HEK293T (cell line): ENCODE measurements around the gene ZNF385C.

Experiments used
- CTCF ChIA-PET: fragments of 350-600 bp; formaldehyde crosslinking; extraction: SDS; loops from one replicate; lab custom pipeline; 2021; ENCODE audit warnings: antibody characterized with exemption, inconsistent platforms; lab: Yijun Ruan, JAX
- POLR2A ChIA-PET: fragments of 350-600 bp; formaldehyde crosslinking; extraction: SDS; loops from one replicate; lab custom pipeline; 2020; ENCODE audit warnings: antibody characterized with exemption, inconsistent platforms; lab: Yijun Ruan, JAX
- DNase-seq: peaks from one replicate; pipeline ENCODE4 v3.0.0; 2012; ENCODE audit warnings: mixed read lengths; ENCODE audit errors: extremely low spot score
- ARNT ChIP-seq: fragments of 450-650 bp; IDR thresholded peaks from 2 replicates; pipeline ENCODE4 v1.6.1; 2017; ENCODE audit warnings: mild to moderate bottlenecking
- BHLHE40 ChIP-seq: fragments of 450-650 bp; IDR thresholded peaks from 2 replicates; pipeline ENCODE4 v1.6.1; 2016; ENCODE audit warnings: mild to moderate bottlenecking, moderate library complexity, borderline replicate concordance
- CTBP1 ChIP-seq: fragments of 450-650 bp; IDR thresholded peaks from 2 replicates; pipeline ENCODE4 v1.6.1; 2016; ENCODE audit warnings: borderline replicate concordance
- ELF4 ChIP-seq: fragments of 450-650 bp; IDR thresholded peaks from 2 replicates; pipeline ENCODE4 v1.6.1; 2017; ENCODE audit warnings: antibody characterized with exemption
- FOXA1 ChIP-seq: fragments of 450-650 bp; IDR thresholded peaks from 2 replicates; pipeline ENCODE4 v1.6.1; 2016; ENCODE audit warnings: mild to moderate bottlenecking
- FOXK2 ChIP-seq: fragments of 450-650 bp; IDR thresholded peaks from 2 replicates; pipeline ENCODE4 v1.6.1; 2016; ENCODE audit warnings: mild to moderate bottlenecking
- FOXM1 ChIP-seq: fragments of 450-650 bp; IDR thresholded peaks from 2 replicates; pipeline ENCODE4 v1.6.1; 2017; ENCODE audit warnings: mild to moderate bottlenecking, borderline replicate concordance
- HDGF ChIP-seq: fragments of 450-650 bp; IDR thresholded peaks from 2 replicates; pipeline ENCODE4 v1.6.1; 2017; ENCODE audit warnings: antibody characterized with exemption, borderline replicate concordance
- L3MBTL2 ChIP-seq: fragments of 450-650 bp; conservative IDR thresholded peaks from 2 replicates; pipeline ENCODE4 v1.6.1; 2016; ENCODE audit warnings: mild to moderate bottlenecking
- LEF1 ChIP-seq: fragments of 450-650 bp; IDR thresholded peaks from 2 replicates; pipeline ENCODE4 v1.6.1; 2017; ENCODE audit warnings: mild to moderate bottlenecking, borderline replicate concordance
- NFRKB ChIP-seq: fragments of 450-650 bp; IDR thresholded peaks from 2 replicates; pipeline ENCODE4 v1.6.1; 2016; ENCODE audit warnings: mild to moderate bottlenecking, moderate library complexity
- PKNOX1 ChIP-seq: fragments of 450-650 bp; IDR thresholded peaks from 2 replicates; pipeline ENCODE4 v1.6.1; 2016
- SP1 ChIP-seq: fragments of 450-650 bp; IDR thresholded peaks from 2 replicates; pipeline ENCODE4 v1.6.1; 2017
- SUZ12 ChIP-seq: fragments of 450-650 bp; IDR thresholded peaks from 2 replicates; pipeline ENCODE4 v1.6.1; 2016; ENCODE audit warnings: mild to moderate bottlenecking
- TARDBP ChIP-seq: fragments of 450-650 bp; IDR thresholded peaks from 2 replicates; pipeline ENCODE4 v1.6.1; 2016
- ZNF384 ChIP-seq: fragments of 450-650 bp; IDR thresholded peaks from 2 replicates; pipeline ENCODE4 v1.6.1; 2016

The ZNF385C gene

GRCh38 chr17:42050393-42051012, 47.8 kb downstream of the ZNF385C start, which contains the start of gene C17orf113:
C17orf113 (minus strand) TSS chr17:42050601; CDS start chr17:42043376, 7,225 bp downstream.
- POLR2A ChIA-PET = interaction anchor here (0.9 to 1.4 kb wide), 6 partner anchors 24 to 41 kb away, joined by 3 to 5 read pairs (median 4); partner anchors contain the start of genes DNAJC7 and NKIRAS2
- TF ChIP-seq ARNT (no peak), BHLHE40 (no peak), CTBP1 (no peak), SP1 (no peak), FOXM1 (peak; percentile 72; the same call in 1 of the 2 replicates)
- CTCF ChIA-PET = interaction anchor here (0.8 to 1.2 kb wide), 6 partner anchors 15 to 47 kb away, joined by 3 to 6 read pairs (median 4); partner anchors contain the start of gene DNAJC7
- DNase-seq = peak; percentile 79

GRCh38 chr17:42049834-42050392, 48.4 kb downstream of the ZNF385C start:
- no peak for DNase-seq
- TF ChIP-seq TARDBP (no peak), HDGF (no peak), L3MBTL2 (no peak; the same call in 1 of the 2 replicates), CTBP1 (no peak), FOXA1 (no peak), FOXM1 (no peak), SUZ12 (no peak), PKNOX1 (no peak), BHLHE40 (no peak)
- ChIA-PET CTCF (interaction anchor here (0.8 to 1.6 kb wide), 2 partner anchors 10 to 18 kb away, joined by 3 to 5 read pairs; no protein-coding TSS in a partner anchor), POLR2A (interaction anchor here (0.7 to 1.4 kb wide), 5 partner anchors 11 to 71 kb away, joined by 3 to 5 read pairs (median 4); partner anchors contain the start of genes DNAJC7 and NKIRAS2)

- TF ChIP-seq ARNT (no peak), ELF4 (no peak), FOXM1 (no peak), L3MBTL2 (no peak), FOXA1 (no peak), FOXK2 (no peak), ZNF384 (no peak), PKNOX1 (no peak), CTBP1 (no peak), SUZ12 (no peak), TARDBP (no peak), BHLHE40 (no peak), NFRKB (no peak), LEF1 (no peak), SP1 (no peak), HDGF (no peak)
- DNase-seq = no peak
- CTCF ChIA-PET = no interaction called here
- POLR2A ChIA-PET = no interaction called here
These were observed 50.9 kb downstream of the ZNF385C start for GRCh38 chr17:42047343-42047742.

GRCh38 chr17:42045719-42046118, 52.6 kb downstream of the ZNF385C start:
- DNase-seq = no peak
- ChIA-PET CTCF (interaction anchor here (0.8 kb wide), 1 partner anchor 22 kb away, joined by 4 read pairs; no protein-coding TSS in a partner anchor), POLR2A (interaction anchor here (1.3 to 1.4 kb wide), 2 partner anchors 28 to 357 kb away, joined by 3 to 10 read pairs; partner anchors contain the start of genes DNAJC7 and EIF1)

GRCh38 chr17:42042598-42043319, 55.5 kb downstream of the ZNF385C start:
- DNase-seq = no peak
- POLR2A ChIA-PET = no interaction called here
- CTCF ChIA-PET = no interaction called here
- TF ChIP-seq CTBP1 (no peak), ZNF384 (no peak), NFRKB (no peak), FOXK2 (no peak), BHLHE40 (no peak), LEF1 (no peak), ELF4 (no peak), PKNOX1 (no peak), L3MBTL2 (no peak), SUZ12 (no peak), FOXA1 (no peak)

More at GRCh38 chr17:42045719-42046118, 52.6 kb downstream of the ZNF385C start:
- TF ChIP-seq PKNOX1 = no peak
- TF ChIP-seq BHLHE40 = no peak
- no peak for TF ChIP-seq FOXA1
- TF ChIP-seq L3MBTL2 = no peak
- no peak for TF ChIP-seq SUZ12
- TF ChIP-seq HDGF = no peak
- no peak for TF ChIP-seq ARNT
- no peak for TF ChIP-seq NFRKB
- no peak for TF ChIP-seq ELF4
